DOHH2 (cell line): ENCODE measurements around the gene USF2.

Experiments
- CTCF ChIP-seq: fragments of 200-600 bp; sonication (generic); IDR thresholded peaks from one replicate; pipeline ENCODE4 v1.5.1; 2014; ENCODE audit warnings: antibody characterized with exemption, mild to moderate bottlenecking, low read depth, low read length; ENCODE audit not compliant: poor library complexity, severe bottlenecking
- EZH2phosphoT487 ChIP-seq: fragments of 200-600 bp; sonication (generic); IDR thresholded peaks from 2 replicates; pipeline ENCODE4 v1.6.1; 2017; ENCODE audit warnings: borderline replicate concordance, mild to moderate bottlenecking, antibody characterized with exemption, low read length, moderate library complexity, mixed read lengths

- TF ChIP-seq CTCF (no peak), EZH2phosphoT487 (no peak)
Measured at GRCh38 chr19:35223084-35223790, 45.5 kb upstream of the USF2 start.
